PC-3 (cell line): ENCODE data around the gene ERG28. TPM values are rescaled to one million over a fixed set of nuclear protein-coding genes. Genes with fewer than 3 reads are reported as not detected.

Source experiments
- ATAC-seq: fragments of 200-7000 bp; cut with Tn5 transposase; 2 replicates; pipeline ENCODE4 v1.9.1; 2020; ENCODE audit warnings: mild to moderate bottlenecking, moderate library complexity
- BruUV-seq: library from RNA; stranded (reverse); fragments of 400-500 nt; replicated peaks from 2 replicates; lab custom pipeline; 2021; lab: Mats Ljungman, UMichigan
- CTCF ChIA-PET: fragments of 300-600 bp; sonication (Branson Sonifier 250); formaldehyde crosslinking; loops from one replicate; lab custom pipeline; 2022; ENCODE audit warnings: antibody characterized with exemption; lab: Charles Lee
- POLR2A ChIA-PET: fragments of 300-600 bp; sonication (Branson Sonifier 250); formaldehyde crosslinking; loops from one replicate; lab custom pipeline; 2022; ENCODE audit warnings: antibody characterized with exemption; ENCODE audit not compliant: unreplicated experiment; lab: Charles Lee
- DNase-seq: peaks from one replicate; pipeline ENCODE4 v3.0.0-alpha.2; 2015
- H2AFZ ChIP-seq: fragments of 300-600 bp; sonication (generic); 2 replicates; pipeline ENCODE4 v1.6.0; 2016; ENCODE audit warnings: antibody characterized with exemption, low read length
- H3F3A ChIP-seq: fragments of 300-600 bp; sonication (generic); one replicate; pipeline ENCODE4 v1.6.0; 2017; ENCODE audit warnings: antibody characterized with exemption, low read length, control low read depth, mild to moderate bottlenecking; ENCODE audit not compliant: unreplicated experiment
- H3K27ac ChIP-seq: fragments of 300-600 bp; sonication (generic); 2 replicates; pipeline ENCODE4 v1.5.1; 2016; ENCODE audit warnings: mild to moderate bottlenecking, low read length
- H3K27me3 ChIP-seq: fragments of 300-600 bp; sonication (generic); 2 replicates; pipeline ENCODE4 v1.6.1; 2016; ENCODE audit warnings: low read length, mixed read lengths
- H3K36me3 ChIP-seq: fragments of 300-600 bp; sonication (generic); 2 replicates; pipeline ENCODE4 v1.6.1; 2016; ENCODE audit warnings: low read depth, mixed run types, low read length, mixed read lengths
- H3K4me1 ChIP-seq: fragments of 300-600 bp; sonication (generic); 2 replicates; pipeline ENCODE4 v1.5.1; 2016; ENCODE audit warnings: low read length; ENCODE audit not compliant: insufficient read depth
- H3K4me2 ChIP-seq: fragments of 300-600 bp; sonication (generic); 2 replicates; pipeline ENCODE4 v1.6.0; 2016; ENCODE audit warnings: low read length
- H3K4me3 ChIP-seq: fragments of 300-600 bp; sonication (generic); 2 replicates; pipeline ENCODE4 v1.5.1; 2016; ENCODE audit warnings: mild to moderate bottlenecking, low read length, mixed read lengths
- H3K79me2 ChIP-seq: fragments of 300-600 bp; sonication (generic); 2 replicates; pipeline ENCODE4 v1.6.1; 2017; ENCODE audit warnings: low read length, mixed read lengths
- H3K9ac ChIP-seq: fragments of 300-600 bp; sonication (generic); 2 replicates; pipeline ENCODE4 v1.6.0; 2016; ENCODE audit warnings: mild to moderate bottlenecking, low read length
- H3K9me2 ChIP-seq: fragments of 300-600 bp; sonication (generic); replicated peaks from 2 replicates; pipeline ENCODE4 v1.6.1; 2016; ENCODE audit warnings: mixed run types, low read length, mixed read lengths
- H3K9me3 ChIP-seq: fragments of 300-600 bp; sonication (generic); 2 replicates; pipeline ENCODE4 v1.6.1; 2016; ENCODE audit warnings: low read length, mixed read lengths
- H4K20me1 ChIP-seq: fragments of 300-600 bp; sonication (generic); 2 replicates; pipeline ENCODE4 v1.6.1; 2016; ENCODE audit warnings: low read length, mixed read lengths
- CTCF ChIP-seq: fragments of 300-600 bp; sonication (generic); conservative IDR thresholded peaks from 2 replicates; pipeline ENCODE4 v1.5.1; 2017; ENCODE audit warnings: antibody characterized with exemption, low read depth, mild to moderate bottlenecking, low read length
- EZH2 ChIP-seq: fragments of 300-600 bp; sonication (generic); IDR thresholded peaks from one replicate; pipeline ENCODE4 v1.6.1; 2017; ENCODE audit warnings: antibody characterized with exemption, mild to moderate bottlenecking, low read length; ENCODE audit not compliant: unreplicated experiment
- EZH2phosphoT487 ChIP-seq: fragments of 300-600 bp; sonication (generic); IDR thresholded peaks from 2 replicates; pipeline ENCODE4 v1.6.1; 2018; ENCODE audit warnings: mild to moderate bottlenecking, antibody characterized with exemption, low read length, borderline replicate concordance
- intact Hi-C: fragments of 100-400 bp; cut with micrococcal nuclease; formaldehyde crosslinking; loops from 2 replicates; pipeline ENCODE4 v1.9.0; 2023
- total RNA-seq: library from RNA; depleted of rRNA; stranded (reverse); fragments of >200 nt; gene quantifications from 2 replicates; pipeline ENCODE4 v1.2.3, GENCODE V29; 2014

Gene ERG28
- total RNA-seq, 1 experiment from 2014 or later = 13.9 TPM

DNA sequence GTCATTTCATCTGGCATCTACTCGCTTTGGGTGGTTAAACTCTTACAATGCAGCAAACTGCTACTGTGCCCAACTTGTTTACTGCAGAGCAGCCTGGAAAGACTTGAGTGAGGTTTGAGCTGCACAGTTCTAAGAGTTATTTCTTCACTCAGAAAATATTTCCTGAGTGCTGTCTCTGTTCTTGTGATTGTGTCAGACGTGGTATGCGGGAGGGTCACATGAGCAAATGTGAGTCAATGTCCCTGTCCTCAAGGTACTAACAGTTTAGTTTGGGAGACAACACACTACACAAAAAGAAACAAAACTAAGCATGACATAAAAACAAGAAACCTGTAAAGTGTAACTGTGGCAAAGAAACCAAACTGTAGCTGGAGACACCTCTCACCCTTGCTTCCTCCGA is 49.8 kb downstream of the ERG28 start:
- no peaks in the 10 kb centered on the region for H3K36me3 ChIP-seq
- H3K79me2 ChIP-seq = no peaks in the 10 kb centered on the region
- H3K9ac ChIP-seq = no peak overlapping the region
- no peaks in the 10 kb centered on the region for H4K20me1 ChIP-seq
- H3K4me2 ChIP-seq = no peak overlapping the region
- H3K27ac ChIP-seq = no peak overlapping the region
- H3F3A ChIP-seq = no peaks in the 10 kb centered on the region
- DNase-seq (no peak), ATAC-seq (no peak)
- H3K27me3 ChIP-seq = no peaks in the 10 kb centered on the region
- H3K4me1 ChIP-seq = no peaks in the 10 kb centered on the region
- ChIA-PET POLR2A (interaction anchor here (0.6 kb wide), 1 partner anchor 24 kb away, joined by 3 read pairs; no protein-coding TSS in a partner anchor), CTCF (no interaction called here)
- no peaks in the 10 kb centered on the region for H3K9me3 ChIP-seq
- no peak overlapping the region for H3K4me3 ChIP-seq
- intact Hi-C loops = no loop called here
- TF ChIP-seq CTCF (no peak), EZH2 (no peak), EZH2phosphoT487 (no peak)
- no peak overlapping the region for H2AFZ ChIP-seq
- BruUV-seq = no TSS peak
- H3K9me2 ChIP-seq = no peaks in the 10 kb centered on the region

- Histone ChIP-seq H3K36me3 (no peaks in the 10 kb centered on the region), H3K27me3 (no peaks in the 10 kb centered on the region), H3F3A (no peaks in the 10 kb centered on the region), H3K27ac (no peak overlapping the region), H3K79me2 (no peaks in the 10 kb centered on the region), H3K9ac (no peak overlapping the region), H3K9me3 (no peaks in the 10 kb centered on the region), H4K20me1 (no peaks in the 10 kb centered on the region), H3K4me2 (no peak overlapping the region), H3K4me1 (no peaks in the 10 kb centered on the region), H2AFZ (no peak overlapping the region), H3K4me3 (no peak overlapping the region), H3K9me2 (no peaks in the 10 kb centered on the region)
- ATAC-seq (no peak), DNase-seq (no peak)
- intact Hi-C loops = no loop called here
- TF ChIP-seq CTCF (no peak), EZH2phosphoT487 (no peak), EZH2 (no peak)
- no TSS peak for BruUV-seq
- POLR2A ChIA-PET = no interaction called here
- CTCF ChIA-PET = no interaction called here
Observed at GRCh38 chr14:75609606-75610475, 50.8 kb downstream of the ERG28 start.

DNA sequence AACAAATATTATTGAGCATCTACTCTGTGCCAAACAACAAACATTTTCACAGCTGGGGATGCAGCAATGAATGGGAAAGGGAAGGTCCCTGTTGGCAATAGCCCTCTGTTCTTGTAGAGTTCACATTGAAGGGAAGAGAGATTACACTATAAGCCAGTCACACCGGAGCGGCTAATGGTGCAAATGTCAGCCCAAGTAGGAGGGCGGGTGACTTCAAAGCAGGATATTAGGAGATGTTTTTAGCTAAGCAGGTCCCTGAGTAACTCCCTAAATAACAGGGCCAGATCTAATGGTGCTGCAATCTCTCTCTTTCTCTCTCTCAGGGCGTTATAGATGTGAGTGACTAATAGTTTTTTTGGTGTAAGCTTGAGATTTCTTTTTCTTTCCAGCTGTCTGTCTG is 51.6 kb downstream of the ERG28 start:
- Histone ChIP-seq H3K79me2 (no peaks in the 10 kb centered on the region), H3K9me3 (no peaks in the 10 kb centered on the region), H3K4me2 (no peak overlapping the region), H3K27me3 (no peaks in the 10 kb centered on the region), H3K27ac (no peak overlapping the region), H3K9me2 (no peaks in the 10 kb centered on the region), H3K9ac (no peak overlapping the region), H3K36me3 (no peaks in the 10 kb centered on the region), H4K20me1 (no peaks in the 10 kb centered on the region), H3K4me1 (no peaks in the 10 kb centered on the region), H2AFZ (no peak overlapping the region), H3F3A (no peaks in the 10 kb centered on the region), H3K4me3 (no peak overlapping the region)
- DNase-seq = no peak
- TF ChIP-seq CTCF (no peak), EZH2 (no peak), EZH2phosphoT487 (no peak)
- BruUV-seq = no TSS peak
- ATAC-seq = no peak
- POLR2A ChIA-PET = no interaction called here
- CTCF ChIA-PET = no interaction called here
- intact Hi-C loops = no loop called here
